HK-2 (cell line): ENCODE results near the gene APLF.

Experiments
- DNase-seq: peaks from one replicate; pipeline ENCODE4 v3.0.0-alpha.2; 2018; ENCODE audit not compliant: unreplicated experiment

Gene APLF

GRCh38 chr2:68467077-68467960, at the start of gene APLF, which contains the start of gene FBXO48:
TSS of gene APLF (plus strand) at chr2:68467585. CDS start at chr2:68467732, 147 bp downstream.
TSS of gene FBXO48 (minus strand) at chr2:68467294. CDS start at chr2:68465145, 2,149 bp downstream.
- peak; percentile 97 for DNase-seq

- no peak for DNase-seq
Observed at GRCh38 chr2:68417926-68418325, 49.5 kb upstream of the APLF start.

GRCh38 chr2:68418419-68418818, 49.0 kb upstream of the APLF start:
- DNase-seq = no peak

GRCh38 chr2:68418855-68419254, 48.5 kb upstream of the APLF start:
- no peak for DNase-seq

GRCh38 chr2:68420254-68420910, 47.0 kb upstream of the APLF start:
- no peak for DNase-seq

- DNase-seq = no peak
Observed at GRCh38 chr2:68423966-68424650, 43.3 kb upstream of the APLF start.

- no peak for DNase-seq
Observed at GRCh38 chr2:68425503-68425902, 41.9 kb upstream of the APLF start.

- no peak for DNase-seq
Observed at GRCh38 chr2:68426446-68426845, 40.9 kb upstream of the APLF start.

GRCh38 chr2:68426848-68427579, 40.4 kb upstream of the APLF start:
- DNase-seq = no peak

- DNase-seq = no peak
Observed at GRCh38 chr2:68428126-68428525, 39.3 kb upstream of the APLF start.

GRCh38 chr2:68428746-68429145, 38.6 kb upstream of the APLF start:
- DNase-seq = no peak

- DNase-seq = no peak
Observed at GRCh38 chr2:68429311-68429826, 38.0 kb upstream of the APLF start.

GRCh38 chr2:68431316-68431972, 35.9 kb upstream of the APLF start:
- no peak for DNase-seq

GRCh38 chr2:68432696-68433658, 34.4 kb upstream of the APLF start:
- no peak for DNase-seq

- no peak for DNase-seq
Observed at GRCh38 chr2:68434981-68435380, 32.4 kb upstream of the APLF start.

GRCh38 chr2:68435615-68436014, 31.8 kb upstream of the APLF start:
- no peak for DNase-seq

GRCh38 chr2:68436270-68436669, 31.1 kb upstream of the APLF start:
- DNase-seq = no peak

- DNase-seq = no peak
Observed at GRCh38 chr2:68438455-68439303, 28.7 kb upstream of the APLF start.
